Measurements from ENCODE around the gene PAGR1.
"Not testable (repeated sequence)": the region's sequence is repeated elsewhere in the genome, so short reads cannot be mapped to it uniquely, and the experiment has no call there.

PAGR1 gene

DNA sequence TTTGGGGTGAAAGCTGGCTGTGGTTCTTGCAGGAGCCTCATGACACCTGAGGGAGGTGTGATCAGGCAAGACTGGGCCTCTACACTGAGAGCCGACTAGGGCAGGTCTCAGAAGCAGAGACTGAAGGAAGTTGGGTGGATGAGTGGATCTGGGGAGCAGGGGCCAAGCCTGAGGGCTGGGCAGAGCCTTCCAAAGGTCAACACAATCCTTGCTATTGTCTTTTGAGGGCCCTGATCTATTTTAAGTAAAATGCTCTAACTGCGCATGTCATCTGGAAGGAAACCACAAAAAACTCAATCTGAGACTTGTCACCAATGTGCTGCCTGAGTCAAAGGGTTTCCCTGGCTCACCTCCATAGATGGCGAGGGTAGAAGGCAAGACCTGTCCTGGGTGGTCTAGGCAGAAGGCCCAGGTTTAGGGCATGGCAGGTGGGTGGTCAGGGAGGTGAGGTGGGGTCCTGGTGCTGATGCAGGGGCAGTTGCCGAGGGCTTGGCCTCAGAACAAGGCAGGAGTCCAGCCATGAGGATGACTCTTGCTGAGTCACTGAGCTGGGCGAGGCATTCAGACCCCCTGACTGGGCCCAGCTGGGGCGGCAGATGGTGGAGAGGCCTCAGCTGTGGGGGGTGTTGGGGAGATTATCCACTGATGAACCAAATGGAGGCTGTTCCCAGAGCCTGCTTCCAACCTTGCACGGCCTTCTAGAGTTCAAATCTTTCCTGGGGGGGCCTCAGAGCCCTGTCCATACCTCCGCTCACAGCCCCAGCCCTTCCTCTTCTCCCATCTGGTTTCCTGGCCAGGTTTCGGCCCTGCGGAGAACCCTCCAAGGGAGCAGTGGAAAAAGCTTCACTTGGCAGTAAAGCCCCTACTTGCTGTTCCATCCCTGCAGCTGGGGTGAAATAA is 9.4 kb downstream of the PAGR1 start:
- Mint-ChIP-seq H3K9me3 (no peaks in the 10 kb centered on the region), H3K4me3 (peak overlapping the region; percentile 52 to 72), H3K27me3 (no peaks in the 10 kb centered on the region), H3K4me1 (ENCODE audit: low read depth in 2 of 2) (peaks cover 42 to 59% of the 10 kb centered on the region in 2 donors), H3K36me3 (ENCODE audit: insufficient read depth) (peaks cover 10% of the 10 kb centered on the region), H3K27ac (peak overlapping the region; percentile 88 to 92)
- ATAC-seq (replicated peaks): no peak
- DNase-seq: no peak

DNA sequence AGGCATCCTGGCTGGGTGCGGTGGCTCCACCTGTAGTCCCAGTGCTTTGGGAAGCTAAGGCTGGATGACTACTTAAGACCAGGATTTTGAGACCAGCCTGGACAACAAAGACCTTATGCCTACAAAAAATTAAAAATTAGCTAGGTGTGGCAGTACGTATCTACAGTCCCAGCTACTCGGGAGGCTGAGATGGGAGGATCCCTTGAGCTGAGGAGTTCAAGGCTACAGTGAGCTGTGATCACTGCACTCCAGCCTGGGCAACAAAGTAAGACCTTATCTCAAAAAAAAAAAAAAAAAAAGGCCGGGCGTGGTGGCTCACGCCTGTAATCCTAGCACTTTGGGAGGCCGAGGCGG is 10.4 kb downstream of the PAGR1 start:
- no peaks in the 10 kb centered on the region for H3K27me3 Mint-ChIP-seq
- H3K27ac Mint-ChIP-seq: peak overlapping the region; percentile 71 to 91
- ATAC-seq (replicated peaks) (no peak), DNase-seq (no peak)
- peak overlapping the region; percentile 63 to 70 for H3K4me3 Mint-ChIP-seq
- peaks cover 35 to 58% of the 10 kb centered on the region in 2 donors for H3K4me1 Mint-ChIP-seq (ENCODE audit: low read depth in 2 of 2)
- H3K36me3 Mint-ChIP-seq (ENCODE audit: insufficient read depth): peaks cover 6% of the 10 kb centered on the region
- no peaks in the 10 kb centered on the region for H3K9me3 Mint-ChIP-seq

DNA sequence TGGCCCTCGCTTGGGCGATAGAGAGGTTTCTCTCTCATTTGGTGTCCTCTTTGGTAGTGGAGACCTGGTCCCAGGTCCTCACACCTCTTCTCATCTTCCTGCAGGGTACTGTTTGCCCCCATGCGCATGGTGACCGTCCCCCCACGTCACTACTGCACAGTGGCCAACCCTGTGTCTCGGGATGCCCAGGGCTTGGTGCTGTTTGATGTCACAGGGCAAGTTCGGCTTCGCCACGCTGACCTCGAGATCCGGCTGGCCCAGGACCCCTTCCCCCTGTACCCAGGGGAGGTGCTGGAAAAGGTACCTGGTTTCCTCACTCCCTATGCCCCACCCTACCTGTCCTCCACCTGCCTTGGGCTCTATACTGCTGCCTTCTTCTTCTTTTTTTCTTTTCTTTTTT is 14.8 kb downstream of the PAGR1 start:
- no peaks in the 10 kb centered on the region for H3K9me3 Mint-ChIP-seq
- no peaks in the 10 kb centered on the region for H3K27me3 Mint-ChIP-seq
- H3K4me1 Mint-ChIP-seq (ENCODE audit: low read depth in 2 of 2): peaks cover 15 to 30% of the 10 kb centered on the region in 2 donors
- peak overlapping the region in 1 of 2 donors; percentile 19 for H3K27ac Mint-ChIP-seq
- peaks cover 50% of the 10 kb centered on the region for H3K36me3 Mint-ChIP-seq (ENCODE audit: insufficient read depth)
- no peak for DNase-seq
- H3K4me3 Mint-ChIP-seq: no peak overlapping the region
- ATAC-seq (replicated peaks): no peak

DNA sequence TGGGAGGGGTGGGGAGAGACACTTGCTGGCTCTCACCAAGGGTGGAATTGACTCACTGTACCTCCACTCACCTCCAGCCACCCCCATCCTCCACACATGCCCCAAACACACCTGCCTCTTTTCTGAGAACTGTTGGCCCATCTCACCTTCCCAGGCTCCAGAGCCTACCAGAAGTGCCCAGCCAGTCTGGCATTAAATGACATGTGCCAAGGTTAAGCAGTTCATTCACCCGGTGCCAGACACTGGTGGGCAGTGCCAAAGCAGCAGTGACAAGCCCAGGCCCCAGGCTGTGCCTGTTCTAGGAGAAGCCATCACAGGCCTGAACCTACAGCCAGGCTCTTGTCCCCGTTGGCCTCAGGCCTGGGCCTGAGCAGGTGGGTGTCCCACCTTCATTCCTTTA is 15.5 kb downstream of the PAGR1 start:
- Mint-ChIP-seq H3K9me3 (no peaks in the 10 kb centered on the region), H3K27me3 (no peaks in the 10 kb centered on the region), H3K36me3 (ENCODE audit: insufficient read depth) (peaks cover 55% of the 10 kb centered on the region), H3K4me3 (no peak overlapping the region), H3K27ac (peak overlapping the region; percentile 19 to 63), H3K4me1 (ENCODE audit: low read depth in 2 of 2) (peaks cover 13 to 27% of the 10 kb centered on the region in 2 donors)
- DNase-seq (no peak), ATAC-seq (replicated peaks) (no peak)

DNA sequence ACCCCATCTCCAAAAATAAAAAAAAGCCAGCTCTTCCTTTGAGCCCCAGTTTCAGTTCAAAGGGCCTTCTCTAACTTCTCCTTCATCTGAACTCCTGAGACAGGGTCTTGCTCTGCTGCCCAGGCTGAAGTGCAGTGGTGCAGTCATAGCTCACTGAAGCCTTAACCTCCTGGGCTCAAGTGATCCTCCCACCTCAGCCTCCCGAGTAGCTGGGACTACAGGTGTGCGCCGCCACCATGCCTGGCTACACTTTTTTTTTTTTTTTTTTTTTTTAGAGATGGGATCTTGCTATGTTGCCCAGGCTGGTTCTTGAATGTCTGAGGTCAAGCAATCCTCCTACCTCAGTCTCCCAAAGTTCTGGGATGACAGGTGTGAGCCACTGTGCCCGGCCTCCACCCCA is 17.3 kb downstream of the PAGR1 start:
- H3K4me3 Mint-ChIP-seq; DNase-seq; H3K27me3 Mint-ChIP-seq; ATAC-seq (replicated peaks); H3K9me3 Mint-ChIP-seq: not testable (repeated sequence)
- Mint-ChIP-seq H3K27ac (peak overlapping the region in 1 of 2 donors; percentile 28), H3K4me1 (ENCODE audit: low read depth in 2 of 2) (peaks cover 6 to 15% of the 10 kb centered on the region in 2 donors), H3K36me3 (ENCODE audit: insufficient read depth) (peaks cover 64% of the 10 kb centered on the region)

DNA sequence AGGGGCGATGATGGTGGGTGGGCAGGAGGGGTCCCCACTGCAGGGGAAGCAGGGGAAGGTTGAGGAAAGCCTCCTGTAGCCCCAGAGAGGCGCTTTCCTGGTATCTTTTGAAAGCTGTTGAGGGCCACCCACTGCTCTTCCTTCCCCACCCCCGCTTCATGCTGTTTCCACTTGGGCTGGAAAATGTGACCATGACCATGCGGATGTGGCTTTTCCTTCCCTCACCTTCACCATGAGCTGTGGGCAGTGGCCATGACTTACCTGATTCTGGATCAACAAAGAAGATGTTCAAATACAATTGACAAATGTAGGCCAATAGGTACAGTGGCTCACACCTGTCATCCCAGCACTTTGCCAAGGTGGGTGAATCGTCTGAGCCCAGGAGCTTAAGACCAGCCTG is 18.1 kb downstream of the PAGR1 start:
- no peaks in the 10 kb centered on the region for H3K27me3 Mint-ChIP-seq
- ATAC-seq (replicated peaks) (no peak), DNase-seq (no peak)
- H3K36me3 Mint-ChIP-seq (ENCODE audit: insufficient read depth): peaks cover 67% of the 10 kb centered on the region
- H3K4me1 Mint-ChIP-seq (ENCODE audit: low read depth in 2 of 2): peaks cover 6 to 15% of the 10 kb centered on the region in 2 donors
- no peaks in the 10 kb centered on the region for H3K9me3 Mint-ChIP-seq
- no peak overlapping the region for H3K27ac Mint-ChIP-seq
- no peak overlapping the region for H3K4me3 Mint-ChIP-seq

DNA sequence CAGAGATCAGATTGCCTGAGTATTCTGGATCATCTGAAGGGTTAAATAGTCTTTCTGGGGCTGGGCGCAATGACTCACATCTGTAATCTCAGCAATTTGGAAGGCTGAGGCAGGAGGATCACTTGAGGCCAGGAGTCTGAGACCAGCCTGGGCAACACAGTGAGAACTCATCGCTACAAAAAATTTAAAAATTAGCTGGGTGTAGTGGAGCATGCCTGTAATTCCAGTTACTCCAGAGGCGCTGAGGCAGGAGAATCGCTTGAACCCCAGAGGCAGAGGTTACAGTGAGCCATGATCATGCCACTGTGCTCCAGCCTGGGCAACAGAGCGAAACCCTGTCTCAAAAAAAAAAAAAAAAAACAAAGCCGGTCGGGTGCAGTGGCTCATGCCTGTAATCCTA is 20.0 kb downstream of the PAGR1 start:
- Mint-ChIP-seq H3K36me3 (ENCODE audit: insufficient read depth) (peaks cover 83% of the 10 kb centered on the region), H3K9me3 (no peaks in the 10 kb centered on the region), H3K4me1 (ENCODE audit: low read depth in 2 of 2) (peaks cover 1 to 3% of the 10 kb centered on the region in 2 donors), H3K27ac (no peak overlapping the region), H3K4me3 (no peak overlapping the region), H3K27me3 (no peaks in the 10 kb centered on the region)
- no peak for ATAC-seq (replicated peaks)
- no peak for DNase-seq

DNA sequence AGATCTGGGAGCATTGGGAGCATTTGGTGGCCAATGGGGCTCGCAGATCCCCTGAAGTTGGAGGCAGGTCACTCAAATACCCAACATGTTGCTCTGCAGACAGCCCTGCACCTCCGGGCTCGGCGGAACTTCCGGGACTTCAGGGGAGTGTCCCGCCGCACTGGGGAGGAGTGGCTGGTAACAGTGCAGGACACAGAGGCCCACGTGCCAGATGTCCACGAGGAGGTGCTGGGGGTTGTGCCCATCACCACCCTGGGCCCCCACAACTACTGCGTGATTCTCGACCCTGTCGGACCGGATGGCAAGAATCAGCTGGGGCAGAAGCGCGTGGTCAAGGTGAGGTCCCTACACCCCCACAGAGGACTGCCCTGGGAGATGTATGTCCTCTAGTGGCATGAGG is 20.7 kb downstream of the PAGR1 start:
- H3K36me3 Mint-ChIP-seq (ENCODE audit: insufficient read depth): peaks cover 83% of the 10 kb centered on the region
- H3K9me3 Mint-ChIP-seq: no peaks in the 10 kb centered on the region
- no peak for ATAC-seq (replicated peaks)
- no peak overlapping the region for H3K27ac Mint-ChIP-seq
- no peak overlapping the region for H3K4me3 Mint-ChIP-seq
- no peak for DNase-seq
- H3K4me1 Mint-ChIP-seq (ENCODE audit: low read depth in 2 of 2): peaks cover 0 to 1% of the 10 kb centered on the region in 2 donors
- no peaks in the 10 kb centered on the region for H3K27me3 Mint-ChIP-seq

DNA sequence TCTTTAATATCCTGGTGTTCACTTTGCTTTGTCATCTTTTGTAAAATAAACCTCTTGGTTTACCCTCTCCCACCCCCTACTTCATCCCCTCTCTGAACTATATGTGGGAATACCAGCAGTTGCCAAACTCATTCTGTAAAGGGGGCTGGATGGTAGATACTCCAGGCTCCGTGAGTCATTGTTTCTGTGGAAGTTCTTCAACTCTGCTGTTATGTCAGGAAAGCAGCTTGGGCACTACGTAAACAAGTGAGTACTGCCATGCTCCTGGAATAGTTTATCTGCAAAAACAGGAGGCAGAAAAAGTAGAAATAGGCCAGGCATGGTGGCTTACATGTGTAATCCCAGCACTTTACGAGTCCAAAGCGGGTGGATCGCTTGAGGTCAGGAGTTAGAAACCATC is 21.9 kb downstream of the PAGR1 start:
- Mint-ChIP-seq H3K27me3 (no peaks in the 10 kb centered on the region), H3K27ac (peak overlapping the region in 1 of 2 donors; percentile 41), H3K4me3 (no peak overlapping the region), H3K36me3 (ENCODE audit: insufficient read depth) (peaks cover 79% of the 10 kb centered on the region), H3K9me3 (no peaks in the 10 kb centered on the region), H3K4me1 (ENCODE audit: low read depth in 2 of 2) (peaks cover 0 to 1% of the 10 kb centered on the region in 2 donors)
- ATAC-seq (replicated peaks) (no peak), DNase-seq (no peak)

DNA sequence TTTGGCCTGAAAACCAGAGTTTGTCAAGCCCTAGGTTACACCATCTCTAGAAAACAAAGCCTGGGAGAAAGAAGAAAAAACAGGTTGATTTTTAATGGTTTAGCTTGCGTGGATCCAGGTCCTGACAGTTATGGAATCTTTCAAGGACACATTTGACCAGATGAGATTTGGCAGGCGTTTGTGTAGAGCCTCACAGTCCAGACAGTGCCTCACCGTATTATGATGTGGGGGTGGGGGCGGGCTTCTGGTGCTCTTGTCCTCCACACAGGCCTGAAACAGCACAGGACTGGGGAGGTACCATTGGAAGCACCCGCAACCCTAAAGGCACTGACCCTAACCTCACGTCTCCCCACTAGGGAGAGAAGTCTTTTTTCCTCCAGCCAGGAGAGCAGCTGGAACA is 23.9 kb downstream of the PAGR1 start:
- Mint-ChIP-seq H3K4me1 (ENCODE audit: low read depth in 2 of 2) (peaks cover 0 to 1% of the 10 kb centered on the region in 2 donors), H3K9me3 (no peaks in the 10 kb centered on the region), H3K27ac (no peak overlapping the region), H3K36me3 (ENCODE audit: insufficient read depth) (peaks cover 64% of the 10 kb centered on the region), H3K27me3 (no peaks in the 10 kb centered on the region), H3K4me3 (no peak overlapping the region)
- ATAC-seq (replicated peaks) (no peak), DNase-seq (no peak)

DNA sequence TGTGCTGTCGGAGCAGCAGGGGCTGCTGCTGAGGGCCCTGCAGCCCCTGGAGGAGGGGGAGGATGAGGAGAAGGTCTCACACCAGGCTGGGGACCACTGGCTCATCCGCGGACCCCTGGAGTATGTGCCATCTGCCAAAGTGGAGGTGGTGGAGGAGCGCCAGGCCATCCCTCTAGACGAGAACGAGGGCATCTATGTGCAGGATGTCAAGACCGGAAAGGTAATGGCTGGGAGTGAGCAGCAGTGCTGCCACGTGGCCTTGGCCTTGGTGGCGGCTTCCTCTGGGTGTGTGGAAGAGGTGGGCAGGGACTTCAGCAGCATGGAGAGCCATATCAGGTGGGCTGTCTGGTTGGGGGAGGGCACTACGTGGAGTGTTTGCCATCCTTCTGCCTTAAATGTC is 24.3 kb downstream of the PAGR1 start:
- H3K27ac Mint-ChIP-seq: peak overlapping the region in 1 of 2 donors; percentile 33
- no peak for DNase-seq

DNA sequence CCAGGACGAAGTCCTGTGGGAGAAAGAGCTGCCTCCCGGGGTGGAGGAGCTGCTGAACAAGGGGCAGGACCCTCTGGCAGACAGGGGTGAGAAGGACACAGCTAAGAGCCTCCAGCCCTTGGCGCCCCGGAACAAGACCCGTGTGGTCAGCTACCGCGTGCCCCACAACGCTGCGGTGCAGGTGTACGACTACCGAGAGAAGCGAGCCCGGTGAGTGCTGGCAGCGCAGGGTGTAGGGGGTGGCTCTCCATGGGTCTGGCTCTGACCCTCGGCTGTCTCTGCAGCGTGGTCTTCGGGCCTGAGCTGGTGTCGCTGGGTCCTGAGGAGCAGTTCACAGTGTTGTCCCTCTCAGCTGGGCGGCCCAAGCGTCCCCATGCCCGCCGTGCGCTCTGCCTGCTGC is 25.7 kb downstream of the PAGR1 start:
- DNase-seq (no peak), ATAC-seq (replicated peaks) (no peak)
- Mint-ChIP-seq H3K4me3 (no peak overlapping the region), H3K27me3 (no peaks in the 10 kb centered on the region), H3K9me3 (no peaks in the 10 kb centered on the region), H3K4me1 (ENCODE audit: low read depth in 2 of 2) (peaks cover 0 to 5% of the 10 kb centered on the region in 2 donors), H3K36me3 (ENCODE audit: insufficient read depth) (peaks cover 58% of the 10 kb centered on the region), H3K27ac (peak overlapping the region in 1 of 2 donors; percentile 33)

More for the DNA sequence above, 24.3 kb downstream of the PAGR1 start:
- Mint-ChIP-seq H3K36me3 (ENCODE audit: insufficient read depth) (peaks cover 60% of the 10 kb centered on the region), H3K9me3 (no peaks in the 10 kb centered on the region), H3K4me1 (ENCODE audit: low read depth in 2 of 2) (peaks cover 0 to 3% of the 10 kb centered on the region in 2 donors), H3K4me3 (no peak overlapping the region), H3K27me3 (no peaks in the 10 kb centered on the region)
- ATAC-seq (replicated peaks): no peak

DNA sequence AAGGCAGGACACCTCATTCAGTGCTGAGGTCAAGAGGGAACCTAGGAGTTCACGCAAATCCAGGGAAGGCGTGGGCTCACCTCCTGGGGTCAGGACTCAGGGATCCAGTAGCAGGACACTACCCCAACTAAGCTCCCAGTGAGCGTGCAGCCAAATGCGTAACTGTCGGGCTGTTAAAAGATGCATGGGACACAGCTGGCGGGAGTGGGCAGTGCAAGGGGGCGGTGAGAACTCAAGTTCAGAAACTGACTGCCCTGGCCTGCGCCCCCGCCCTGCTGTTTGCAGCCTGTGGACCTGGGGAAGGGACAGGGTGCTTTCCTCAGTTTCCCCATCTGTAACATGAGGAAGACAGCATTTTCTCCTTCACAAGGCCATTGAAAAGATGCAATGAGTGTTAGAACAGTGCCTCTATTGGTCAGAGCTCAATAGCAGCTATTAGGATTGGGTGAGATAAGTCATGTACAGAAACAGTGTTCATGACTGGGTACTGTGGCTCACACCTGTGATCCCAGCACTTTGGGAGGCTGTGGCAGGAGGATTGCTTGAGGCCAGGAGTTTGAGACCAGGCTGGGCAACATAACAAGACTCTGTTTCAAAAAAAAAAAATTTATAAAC is 26.9 kb downstream of the PAGR1 start:
- Mint-ChIP-seq H3K4me1 (ENCODE audit: low read depth in 2 of 2) (peaks cover 0 to 4% of the 10 kb centered on the region in 2 donors), H3K36me3 (ENCODE audit: insufficient read depth) (peaks cover 60% of the 10 kb centered on the region), H3K4me3 (no peak overlapping the region), H3K27me3 (no peaks in the 10 kb centered on the region), H3K9me3 (no peaks in the 10 kb centered on the region), H3K27ac (no peak overlapping the region)
- ATAC-seq (replicated peaks) (no peak), DNase-seq (no peak)

DNA sequence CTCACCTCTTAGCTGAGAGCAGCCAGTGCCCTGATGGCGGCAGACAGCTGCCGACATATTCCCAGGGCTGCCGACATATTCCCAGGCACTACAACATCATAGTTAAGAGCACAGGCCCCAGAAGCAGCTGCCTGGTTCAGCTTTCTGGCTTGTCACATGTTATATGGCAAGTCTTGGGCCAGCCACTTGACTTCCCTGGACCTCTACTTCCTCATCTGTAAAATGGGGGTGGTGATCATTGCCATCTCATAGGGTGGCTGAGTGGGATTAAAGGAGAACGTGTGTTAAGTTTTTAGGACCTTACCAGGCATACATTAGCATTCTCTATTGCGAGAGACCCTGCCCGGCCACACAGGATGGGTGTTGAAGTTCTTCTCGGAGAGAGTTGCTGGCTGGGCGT is 28.0 kb downstream of the PAGR1 start:
- no peaks in the 10 kb centered on the region for H3K27me3 Mint-ChIP-seq
- no peak overlapping the region for H3K27ac Mint-ChIP-seq
- H3K9me3 Mint-ChIP-seq: no peaks in the 10 kb centered on the region
- DNase-seq (no peak), ATAC-seq (replicated peaks) (no peak)
- peaks cover 67% of the 10 kb centered on the region for H3K36me3 Mint-ChIP-seq (ENCODE audit: insufficient read depth)
- H3K4me1 Mint-ChIP-seq (ENCODE audit: low read depth in 2 of 2): peaks cover 3 to 6% of the 10 kb centered on the region in 2 donors
- H3K4me3 Mint-ChIP-seq: no peak overlapping the region

Measured in effector memory CD8-positive, alpha-beta T cell (primary cell).